Peyer's patch (tissue), 4 donors: ENCODE results near the gene SNTG2. TPM values are rescaled to one million over a fixed set of nuclear protein-coding genes. Genes with fewer than 3 reads are reported as not detected.

ENCODE experiments used
- DNase-seq, 3 donors: peaks; one replicate each; pipeline ENCODE4 v3.0.0-alpha.2; 2017 to 2019
- H3K27ac ChIP-seq, 4 donors: fragments of 200-600 bp; sonication (generic); one replicate each; pipeline ENCODE4 v1.5.1; 2016 to 2019
- H3K27me3 ChIP-seq, 2 donors: fragments of 200-600 bp; sonication (generic); one replicate each; pipeline ENCODE4 v1.5.1; 2019
- H3K36me3 ChIP-seq, 3 donors: fragments of 200-600 bp; sonication (generic); one replicate each; pipeline ENCODE4 v1.5.1; 2016 to 2019
- H3K4me1 ChIP-seq, 4 donors: fragments of 200-600 bp; sonication (generic); one replicate each; pipeline ENCODE4 v1.5.1; 2016 to 2019
- H3K4me3 ChIP-seq, 4 donors: fragments of 200-600 bp; sonication (generic); 1 replicate in 3 of 4; 2 replicates in 1 of 4; pipeline ENCODE4 v1.5.1; 2016 to 2019; ENCODE audit warnings: mild to moderate bottlenecking in 1 of 4
- H3K9me3 ChIP-seq, 4 donors: fragments of 200-600 bp; sonication (generic); one replicate each; pipeline ENCODE4 v1.5.1; 2016 to 2019; ENCODE audit warnings: mild to moderate bottlenecking in 1 of 4
- CTCF ChIP-seq, 6 experiments: fragments of 450-650 bp in 4 of 6; fragments of 200-600 bp in 2 of 6; sonication (generic) in 1 of 6; IDR thresholded peaks; one replicate each; pipeline ENCODE4 v1.5.1; 2017 to 2019; ENCODE audit warnings: antibody characterized with exemption in 6 of 6, mild to moderate bottlenecking in 3 of 6, moderate library complexity in 1 of 6
- POLR2A ChIP-seq, 2 donors: fragments of 450-650 bp; IDR thresholded peaks; one replicate each; pipeline ENCODE4 v1.5.1; 2017; ENCODE audit warnings: antibody characterized with exemption in 2 of 2, mild to moderate bottlenecking in 2 of 2, moderate library complexity in 2 of 2
- total RNA-seq, 4 donors: library from RNA; depleted of rRNA; stranded (reverse); fragments of >200 nt; gene quantifications; one replicate each; pipeline ENCODE4 v1.1.0, GENCODE V29; 2016

Gene SNTG2
- total RNA-seq, 4 donors from 2014 or later = 1.8 to 65.2 (median 3.9) TPM

- no peak for DNase-seq
- Histone ChIP-seq H3K9me3 (no peaks in the 10 kb centered on the region), H3K36me3 (no peaks in the 10 kb centered on the region), H3K27me3 (no peaks in the 10 kb centered on the region), H3K4me3 (no peak overlapping the region), H3K27ac (no peak overlapping the region), H3K4me1 (no peaks in the 10 kb centered on the region)
- TF ChIP-seq CTCF (IDR thresholded peaks at IDR 0.05) (no peak), POLR2A (IDR thresholded peaks at IDR 0.05) (no peak)
Measured at GRCh38 chr2:1070601-1071000, 120.0 kb downstream of the SNTG2 start.

GRCh38 chr2:1071650-1072049 is 121.0 kb downstream of the SNTG2 start:
- Histone ChIP-seq H3K9me3 (no peaks in the 10 kb centered on the region), H3K36me3 (no peaks in the 10 kb centered on the region), H3K4me1 (no peaks in the 10 kb centered on the region), H3K4me3 (no peak overlapping the region), H3K27me3 (no peaks in the 10 kb centered on the region), H3K27ac (no peak overlapping the region)
- no peak for TF ChIP-seq CTCF (IDR thresholded peaks at IDR 0.05)
- no peak for TF ChIP-seq POLR2A (IDR thresholded peaks at IDR 0.05)
- DNase-seq = no peak

GRCh38 chr2:1072250-1072649 is 121.6 kb downstream of the SNTG2 start:
- no peaks in the 10 kb centered on the region for H3K4me1 ChIP-seq
- TF ChIP-seq CTCF (IDR thresholded peaks at IDR 0.05) (no peak), POLR2A (IDR thresholded peaks at IDR 0.05) (no peak)
- no peak overlapping the region for H3K4me3 ChIP-seq
- no peaks in the 10 kb centered on the region for H3K27me3 ChIP-seq
- DNase-seq = no peak
- no peak overlapping the region for H3K27ac ChIP-seq
- no peaks in the 10 kb centered on the region for H3K36me3 ChIP-seq
- H3K9me3 ChIP-seq = no peaks in the 10 kb centered on the region

GRCh38 chr2:1077911-1078310 is 127.3 kb downstream of the SNTG2 start:
- Histone ChIP-seq H3K27ac (no peak overlapping the region), H3K27me3 (peaks cover 0 to 3% of the 10 kb centered on the region in 2 donors), H3K9me3 (no peaks in the 10 kb centered on the region), H3K36me3 (no peaks in the 10 kb centered on the region), H3K4me1 (no peaks in the 10 kb centered on the region), H3K4me3 (no peak overlapping the region)
- TF ChIP-seq POLR2A (IDR thresholded peaks at IDR 0.05) (no peak), CTCF (IDR thresholded peaks at IDR 0.05) (no peak)
- no peak for DNase-seq

GRCh38 chr2:1078326-1078725 is 127.7 kb downstream of the SNTG2 start:
- Histone ChIP-seq H3K27ac (no peak overlapping the region), H3K27me3 (peaks cover 0 to 3% of the 10 kb centered on the region in 2 donors), H3K9me3 (no peaks in the 10 kb centered on the region), H3K4me3 (no peak overlapping the region), H3K4me1 (no peaks in the 10 kb centered on the region), H3K36me3 (no peaks in the 10 kb centered on the region)
- DNase-seq = no peak
- no peak for TF ChIP-seq POLR2A (IDR thresholded peaks at IDR 0.05)
- TF ChIP-seq CTCF (IDR thresholded peaks at IDR 0.05) = no peak
